Hepatocyte (in vitro differentiated cells): Measurements from ENCODE around the gene KXD1.
A peak's percentile ranks its signal among the peaks of the same experiment; 100 is the strongest.

Experiments
- EZH2 ChIP-seq: fragments of 200-600 bp; sonication (generic); IDR thresholded peaks from 2 replicates; pipeline ENCODE4 v1.6.1; 2016; ENCODE audit warnings: antibody characterized with exemption, mild to moderate bottlenecking, borderline replicate concordance
- EZH2phosphoT487 ChIP-seq: fragments of 200-600 bp; sonication (generic); IDR thresholded peaks from one replicate; pipeline ENCODE4 v1.6.1; 2018; ENCODE audit warnings: antibody characterized with exemption, mild to moderate bottlenecking, low read depth, moderate library complexity; ENCODE audit not compliant: unreplicated experiment, severe bottlenecking
- TF ChIP-seq, protein P1 (sequence below): fragments of 200-600 bp; sonication (generic); IDR thresholded peaks from 2 replicates; pipeline ENCODE4 v1.5.1; 2016; ENCODE audit warnings: antibody characterized with exemption, mild to moderate bottlenecking; ENCODE audit not compliant: poor library complexity

GRCh38 chr19:18612772-18613588 lies 55.3 kb downstream of the KXD1 start, which contains the start of gene TMEM59L:
- TF ChIP-seq, protein P1, sequence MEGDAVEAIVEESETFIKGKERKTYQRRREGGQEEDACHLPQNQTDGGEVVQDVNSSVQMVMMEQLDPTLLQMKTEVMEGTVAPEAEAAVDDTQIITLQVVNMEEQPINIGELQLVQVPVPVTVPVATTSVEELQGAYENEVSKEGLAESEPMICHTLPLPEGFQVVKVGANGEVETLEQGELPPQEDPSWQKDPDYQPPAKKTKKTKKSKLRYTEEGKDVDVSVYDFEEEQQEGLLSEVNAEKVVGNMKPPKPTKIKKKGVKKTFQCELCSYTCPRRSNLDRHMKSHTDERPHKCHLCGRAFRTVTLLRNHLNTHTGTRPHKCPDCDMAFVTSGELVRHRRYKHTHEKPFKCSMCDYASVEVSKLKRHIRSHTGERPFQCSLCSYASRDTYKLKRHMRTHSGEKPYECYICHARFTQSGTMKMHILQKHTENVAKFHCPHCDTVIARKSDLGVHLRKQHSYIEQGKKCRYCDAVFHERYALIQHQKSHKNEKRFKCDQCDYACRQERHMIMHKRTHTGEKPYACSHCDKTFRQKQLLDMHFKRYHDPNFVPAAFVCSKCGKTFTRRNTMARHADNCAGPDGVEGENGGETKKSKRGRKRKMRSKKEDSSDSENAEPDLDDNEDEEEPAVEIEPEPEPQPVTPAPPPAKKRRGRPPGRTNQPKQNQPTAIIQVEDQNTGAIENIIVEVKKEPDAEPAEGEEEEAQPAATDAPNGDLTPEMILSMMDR = no peak
- TF ChIP-seq EZH2 (peak; percentile 75), EZH2phosphoT487 (no peak)
